K562 (cell line): ENCODE measurements around the gene PRSS22. TPM values are rescaled to one million over a fixed set of nuclear protein-coding genes. Genes with fewer than 3 reads are reported as not detected.
A peak's percentile ranks its signal among the peaks of the same experiment; 100 is the strongest.

ENCODE experiments used
- BMI1 ChIP-seq: fragments of 150-350 bp; IDR thresholded peaks from 2 replicates; pipeline ENCODE4 v1.6.1; 2014; ENCODE audit warnings: low read length
- CUX1 ChIP-seq: fragments of 200-800 bp; sonication (Bioruptor generic); IDR thresholded peaks from 2 replicates; pipeline ENCODE4 v1.6.1; 2016; ENCODE audit warnings: missing genetic modification characterization, missing compliant biosample characterization
- ESRRA ChIP-seq: fragments of 450-650 bp; IDR thresholded peaks from 2 replicates; pipeline ENCODE4 v1.6.1; 2014; ENCODE audit warnings: low read depth, mild to moderate bottlenecking, moderate library complexity, borderline replicate concordance
- FOXP4 ChIP-seq: sonication (generic); formaldehyde crosslinking; IDR thresholded peaks from 2 replicates; pipeline ENCODE4 v1.8.0; 2022; ENCODE audit warnings: mild to moderate bottlenecking, missing genetic modification reagents, borderline replicate concordance
- FUS ChIP-seq: fragments of 200-400 bp; formaldehyde crosslinking; optimal IDR thresholded peaks from 2 replicates; pipeline ENCODE3; 2017; ENCODE audit warnings: low read depth, low read length
- HNRNPL ChIP-seq: fragments of 200-400 bp; formaldehyde crosslinking; IDR thresholded peaks from 2 replicates; pipeline ENCODE4 v1.6.1; 2017; ENCODE audit warnings: low read depth, mild to moderate bottlenecking, low read length
- MCM2 ChIP-seq: fragments of 450-650 bp; IDR thresholded peaks from 2 replicates; pipeline ENCODE4 v1.6.1; 2017; ENCODE audit warnings: low read depth, mild to moderate bottlenecking
- PHF20 ChIP-seq: fragments of 450-650 bp; IDR thresholded peaks from 2 replicates; pipeline ENCODE4 v1.6.1; 2018; ENCODE audit not compliant: partially characterized antibody
- RBM34 ChIP-seq: fragments of 200-400 bp; formaldehyde crosslinking; IDR thresholded peaks from 2 replicates; pipeline ENCODE4 v1.6.1; 2018; ENCODE audit warnings: low read length, borderline replicate concordance; ENCODE audit not compliant: insufficient read depth
- SIX5 ChIP-seq, 2 experiments: IDR thresholded peaks; 2 replicates each; pipeline ENCODE4 v1.6.1; 2011; ENCODE audit warnings: low read length in 2 of 2, borderline replicate concordance in 1 of 2, low read depth in 1 of 2, mild to moderate bottlenecking in 1 of 2, moderate library complexity in 1 of 2; ENCODE audit not compliant: insufficient read depth in 1 of 2
- SMAD1 ChIP-seq: fragments of 150-350 bp; IDR thresholded peaks from 2 replicates; pipeline ENCODE4 v1.6.1; 2014; ENCODE audit warnings: low read length, low read depth; ENCODE audit not compliant: partially characterized antibody
- SRSF7 ChIP-seq: fragments of 200-400 bp; formaldehyde crosslinking; optimal IDR thresholded peaks from 2 replicates; pipeline ENCODE3; 2017; ENCODE audit warnings: mild to moderate bottlenecking, low read depth, low read length
- TOE1 ChIP-seq, 2 experiments: fragments of 450-650 bp in 1 of 2; sonication (generic) in 1 of 2; formaldehyde crosslinking in 1 of 2; IDR thresholded peaks; 2 replicates each; pipeline versions ENCODE4 v1.7.1 to v1.8.0; 2016 to 2022; ENCODE audit warnings: borderline replicate concordance in 2 of 2, mild to moderate bottlenecking in 2 of 2, antibody characterized with exemption in 1 of 2, inconsistent platforms in 1 of 2, low read depth in 1 of 2, missing genetic modification reagents in 1 of 2, moderate library complexity in 1 of 2
- ZNF311 ChIP-seq: fragments of 250-450 bp; sonication (Bioruptor Pico); IDR thresholded peaks from 2 replicates; pipeline ENCODE4 v1.4.0; 2020; ENCODE audit warnings: mild to moderate bottlenecking, moderate library complexity
- ZNF717 ChIP-seq: fragments of 250-450 bp; sonication (Bioruptor Pico); IDR thresholded peaks from 2 replicates; pipeline ENCODE4 v1.5.0; 2021
- polyA plus RNA-seq, 8 experiments: library from polyadenylated mRNA; depleted of rRNA in 4 of 8; stranded (reverse) in 5 of 8; unstranded in 3 of 8; fragments of >200 nt; fragmentation: Nextera tagmentation in 2 of 8; fragmentation: Illumina TruSeq in 1 of 8; extraction: Ambion mirVana in 2 of 8; extraction: Trizol in 1 of 8; gene quantifications; 2 replicates each; pipeline versions ENCODE4 v1.2.1 to v1.2.3, GENCODE V29; 2011 to 2014; ENCODE audit warnings: inconsistent platforms in 1 of 8, missing spikeins in 1 of 8
- total RNA-seq, 7 experiments: library from RNA; depleted of rRNA in 6 of 7; stranded (reverse); fragments of >200 nt in 6 of 7; fragmentation: Illumina TruSeq in 2 of 7; extraction: Trizol in 2 of 7; gene quantifications; 2 replicates each; pipeline versions ENCODE4 v1.2.1 to v1.2.3, GENCODE V29; 2011 to 2021; ENCODE audit warnings: low replicate concordance in 1 of 7
- TF ChIP-seq, protein P1 (sequence below): fragments of 250-450 bp; sonication (Bioruptor Pico); IDR thresholded peaks from 2 replicates; pipeline ENCODE4 v1.8.0; 2022; ENCODE audit warnings: moderate library complexity, mild to moderate bottlenecking, inconsistent platforms
- TF ChIP-seq, protein P2 (sequence below): sonication (generic); formaldehyde crosslinking; IDR thresholded peaks from 2 replicates; pipeline ENCODE4 v1.8.1; 2023; ENCODE audit warnings: mild to moderate bottlenecking, missing genetic modification reagents

PRSS22 gene
- total and polyA plus RNA-seq, 9 of the 15 experiments (the other 6 are each of a cell fraction or from before 2014, with no cell fraction given) = 0.13 to 0.42 TPM; not detected in 7

- TF ChIP-seq CUX1 (CRISPR knock-in tag) (no peak), HNRNPL (no peak), FUS (no peak), ZNF717 (CRISPR knock-in tag) (no peak), TOE1 (IDR thresholded peaks at IDR 0.05; ENCODE audit: borderline replicate concordance) (no peak), TOE1 (CRISPR knock-in tag; IDR thresholded peaks at IDR 0.05; ENCODE audit: borderline replicate concordance, low read depth) (no peak), RBM34 (no peak), MCM2 (no peak), PHF20 (peak; percentile 17), SMAD1 (no peak), SRSF7 (no peak), BMI1 (no peak), ZNF311 (no peak), ESRRA (no peak), FOXP4 (CRISPR knock-in tag) (no peak), SIX5 (IDR thresholded peaks at IDR 0.05; ENCODE audit: borderline replicate concordance in 1 of 2, insufficient read depth in 1 of 2, low read depth in 1 of 2, low read length in 2 of 2) (no peak)
- TF ChIP-seq, protein P1, sequence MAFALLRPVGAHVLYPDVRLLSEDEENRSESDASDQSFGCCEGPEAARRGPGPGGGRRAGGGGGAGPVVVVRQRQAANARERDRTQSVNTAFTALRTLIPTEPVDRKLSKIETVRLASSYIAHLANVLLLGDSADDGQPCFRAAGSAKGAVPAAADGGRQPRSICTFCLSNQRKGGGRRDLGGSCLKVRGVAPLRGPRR (CRISPR knock-in tag) = no peak
- TF ChIP-seq, protein P2, sequence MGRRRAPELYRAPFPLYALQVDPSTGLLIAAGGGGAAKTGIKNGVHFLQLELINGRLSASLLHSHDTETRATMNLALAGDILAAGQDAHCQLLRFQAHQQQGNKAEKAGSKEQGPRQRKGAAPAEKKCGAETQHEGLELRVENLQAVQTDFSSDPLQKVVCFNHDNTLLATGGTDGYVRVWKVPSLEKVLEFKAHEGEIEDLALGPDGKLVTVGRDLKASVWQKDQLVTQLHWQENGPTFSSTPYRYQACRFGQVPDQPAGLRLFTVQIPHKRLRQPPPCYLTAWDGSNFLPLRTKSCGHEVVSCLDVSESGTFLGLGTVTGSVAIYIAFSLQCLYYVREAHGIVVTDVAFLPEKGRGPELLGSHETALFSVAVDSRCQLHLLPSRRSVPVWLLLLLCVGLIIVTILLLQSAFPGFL (CRISPR knock-in tag) = peak; percentile 57; the same call in 1 of the 2 replicates
Measured at GRCh38 chr16:2904100-2904921, 46.3 kb upstream of the PRSS22 start (continued).
